Endodermal cell (in vitro differentiated cells): ENCODE data around the gene TANC2. TPM values are rescaled to one million over a fixed set of nuclear protein-coding genes. Genes with fewer than 3 reads are reported as not detected.

Source experiments
- DNase-seq: peaks from one replicate; pipeline ENCODE4 v3.0.0-alpha.2; 2017
- H3K27ac ChIP-seq: 2 replicates; pipeline ENCODE4 v1.5.1; 2013; ENCODE audit warnings: mild to moderate bottlenecking, low read depth, low read length, moderate library complexity
- H3K27me3 ChIP-seq: 2 replicates; pipeline ENCODE4 v1.6.1; 2013; ENCODE audit warnings: mild to moderate bottlenecking, low read length, moderate library complexity; ENCODE audit not compliant: insufficient read depth, control insufficient read depth, poor library complexity, severe bottlenecking
- H3K36me3 ChIP-seq: 2 replicates; pipeline ENCODE4 v1.7.0; 2013; ENCODE audit warnings: mild to moderate bottlenecking, low read length, moderate library complexity; ENCODE audit not compliant: control insufficient read depth, insufficient read depth
- H3K4me1 ChIP-seq: one replicate; pipeline ENCODE4 v1.7.0; 2013; ENCODE audit warnings: low read length; ENCODE audit not compliant: control insufficient read depth, insufficient read depth
- H3K4me3 ChIP-seq: 2 replicates; pipeline ENCODE4 v1.5.1; 2013; ENCODE audit warnings: mild to moderate bottlenecking, low read length, moderate library complexity
- H3K9ac ChIP-seq: 2 replicates; pipeline ENCODE4 v1.6.1; 2013; ENCODE audit warnings: mild to moderate bottlenecking, low read length, moderate library complexity; ENCODE audit not compliant: poor library complexity, severe bottlenecking; ENCODE audit errors: extremely low read depth
- H3K9me3 ChIP-seq: 2 replicates; pipeline ENCODE4 v1.6.1; 2013; ENCODE audit warnings: mild to moderate bottlenecking, low read length, moderate library complexity; ENCODE audit not compliant: control insufficient read depth
- H3K27ac Mint-ChIP-seq: 2 replicates; pipeline ENCODE4 v1.8.0; 2020; ENCODE audit warnings: mixed read lengths
- H3K27me3 Mint-ChIP-seq: 2 replicates; pipeline ENCODE4 v1.8.0; 2021; ENCODE audit warnings: mild to moderate bottlenecking, mixed read lengths; ENCODE audit not compliant: insufficient read depth
- H3K36me3 Mint-ChIP-seq: 2 replicates; pipeline ENCODE4 v1.8.0; 2020; ENCODE audit warnings: low read depth, mixed read lengths
- H3K4me1 Mint-ChIP-seq: 2 replicates; pipeline ENCODE4 v1.8.0; 2020; ENCODE audit warnings: mixed read lengths
- H3K4me3 Mint-ChIP-seq: 2 replicates; pipeline ENCODE4 v1.8.0; 2020; ENCODE audit warnings: mild to moderate bottlenecking, moderate library complexity, mixed read lengths
- H3K9me3 Mint-ChIP-seq: 2 replicates; pipeline ENCODE4 v1.8.0; 2020; ENCODE audit warnings: mild to moderate bottlenecking, mixed read lengths
- CTCF ChIP-seq: fragments of 200-600 bp; sonication (generic); conservative IDR thresholded peaks from 2 replicates; pipeline ENCODE4 v1.5.0; 2021; ENCODE audit warnings: antibody characterized with exemption, mild to moderate bottlenecking
- WGBS, 2 experiments: methylation state at CpG; one replicate each; pipeline versions ENCODE4 v1.1.5 to v1.1.7; 2013; ENCODE audit warnings: missing lambda C conversion rate in 2 of 2, mixed read lengths in 1 of 2; ENCODE audit not compliant: insufficient coverage in 1 of 2, insufficient read length in 1 of 2; 5-methylcytosine and 5-hydroxymethylcytosine counted together
- total RNA-seq, 2 donors: library from RNA; stranded (reverse); fragmentation: NEBNext Ultra II Directional in 1 of 2; extraction: Animal tissue kit (Norgen Biotek cat#: 25700) in 1 of 2; gene quantifications; 2 replicates in 1 of 2; 3 replicates in 1 of 2; pipeline ENCODE4 v1.2.1, GENCODE V29; 2021

The TANC2 gene
- total RNA-seq, 2 donors from 2014 or later: 16.7 to 22.9 TPM

DNA sequence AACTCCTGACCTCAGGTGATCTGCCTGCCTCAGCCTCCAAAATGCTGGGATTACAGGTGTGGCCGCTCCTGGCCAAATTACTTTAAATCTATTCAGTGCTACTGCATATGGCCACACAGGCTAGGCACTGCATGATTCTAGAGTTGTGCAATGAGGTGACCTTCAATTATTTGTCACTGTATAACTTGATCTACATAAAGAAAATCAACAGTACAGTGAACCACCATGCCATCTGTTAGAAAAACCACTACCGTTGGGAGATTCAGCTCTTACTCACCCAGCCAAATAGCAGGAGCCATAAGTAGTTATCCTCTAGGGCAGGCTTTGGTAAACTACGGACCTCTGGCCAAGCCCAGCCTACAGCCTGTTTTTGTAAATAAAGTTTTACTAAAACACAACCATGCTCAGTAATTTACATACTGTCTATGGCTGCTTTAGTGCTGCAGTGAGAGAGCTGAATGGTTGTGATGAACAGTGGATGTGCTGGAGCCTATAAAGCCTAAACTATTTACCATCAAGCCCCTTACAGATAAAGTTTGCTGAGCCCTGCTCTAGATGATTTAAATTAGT lies 40.7 kb upstream of the TANC2 start:
- H3K27me3 ChIP-seq: no peaks in the 10 kb centered on the region
- H3K9me3 ChIP-seq: no peaks in the 10 kb centered on the region
- H3K4me1 ChIP-seq: peaks cover 6% of the 10 kb centered on the region
- WGBS, 2 experiments: 84 to 95% methylated on average over 2 to 3 of the region's 3 CpGs
- no peak for DNase-seq
- H3K4me1 Mint-ChIP-seq: peaks cover 20% of the 10 kb centered on the region
- no peaks in the 10 kb centered on the region for H3K36me3 Mint-ChIP-seq
- no peaks in the 10 kb centered on the region for H3K36me3 ChIP-seq
- H3K4me3 Mint-ChIP-seq: no peak overlapping the region
- TF ChIP-seq CTCF: no peak
- H3K27ac Mint-ChIP-seq: no peak overlapping the region
- H3K9ac ChIP-seq: no peak overlapping the region
- peaks cover 2% of the 10 kb centered on the region for H3K27me3 Mint-ChIP-seq
- H3K27ac ChIP-seq: no peak overlapping the region
- no peak overlapping the region for H3K4me3 ChIP-seq
- H3K9me3 Mint-ChIP-seq: no peaks in the 10 kb centered on the region

DNA sequence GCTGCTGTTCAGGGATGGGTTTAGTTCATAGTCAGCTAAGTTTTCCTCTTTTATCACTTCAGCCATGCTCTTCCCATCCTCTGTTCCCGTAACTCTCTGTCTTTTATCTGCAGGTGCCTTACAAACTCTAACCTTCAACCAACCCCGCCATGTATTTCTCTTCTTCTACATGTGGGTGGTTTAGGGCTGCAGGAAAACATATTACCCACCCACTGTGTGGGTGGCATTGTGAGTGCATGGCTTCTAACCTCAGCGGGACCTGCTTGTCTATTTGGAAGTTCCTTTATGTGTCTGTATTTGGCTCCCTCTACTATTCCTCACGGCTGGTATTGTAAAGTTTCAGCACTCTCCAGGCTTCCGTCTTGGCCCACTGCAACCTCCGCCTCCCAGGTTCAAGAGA lies 39.0 kb upstream of the TANC2 start:
- Histone ChIP-seq H3K9ac (no peak overlapping the region), H3K27me3 (no peaks in the 10 kb centered on the region), H3K9me3 (no peaks in the 10 kb centered on the region), H3K27ac (no peak overlapping the region), H3K4me3 (no peak overlapping the region), H3K4me1 (peaks cover 6% of the 10 kb centered on the region), H3K36me3 (no peaks in the 10 kb centered on the region)
- H3K36me3 Mint-ChIP-seq: no peaks in the 10 kb centered on the region
- H3K4me3 Mint-ChIP-seq: no peak overlapping the region
- DNase-seq: no peak
- peaks cover 11% of the 10 kb centered on the region for H3K4me1 Mint-ChIP-seq
- 85 to 100% methylated on average over 4 to 6 of the region's 6 CpGs for WGBS, 2 experiments
- TF ChIP-seq CTCF: no peak
- no peak overlapping the region for H3K27ac Mint-ChIP-seq
- H3K27me3 Mint-ChIP-seq: peaks cover 2% of the 10 kb centered on the region
- H3K9me3 Mint-ChIP-seq: no peaks in the 10 kb centered on the region

GRCh38 chr17:62929320-62929719 lies 36.7 kb upstream of the TANC2 start:
- H3K9me3 Mint-ChIP-seq: no peaks in the 10 kb centered on the region
- H3K36me3 Mint-ChIP-seq: no peaks in the 10 kb centered on the region
- Histone ChIP-seq H3K4me1 (no peaks in the 10 kb centered on the region), H3K27me3 (no peaks in the 10 kb centered on the region), H3K36me3 (no peaks in the 10 kb centered on the region), H3K9me3 (no peaks in the 10 kb centered on the region), H3K9ac (no peak overlapping the region), H3K4me3 (no peak overlapping the region), H3K27ac (no peak overlapping the region)
- TF ChIP-seq CTCF: no peak
- H3K27me3 Mint-ChIP-seq: peaks cover 5% of the 10 kb centered on the region
- no peaks in the 10 kb centered on the region for H3K4me1 Mint-ChIP-seq
- DNase-seq: no peak
- WGBS, 2 experiments: 88 to 96% methylated on average over 2 of the region's 2 CpGs
- no peak overlapping the region for H3K4me3 Mint-ChIP-seq
- no peak overlapping the region for H3K27ac Mint-ChIP-seq
